ENCODE measurements around the gene FAM107B.

DNA sequence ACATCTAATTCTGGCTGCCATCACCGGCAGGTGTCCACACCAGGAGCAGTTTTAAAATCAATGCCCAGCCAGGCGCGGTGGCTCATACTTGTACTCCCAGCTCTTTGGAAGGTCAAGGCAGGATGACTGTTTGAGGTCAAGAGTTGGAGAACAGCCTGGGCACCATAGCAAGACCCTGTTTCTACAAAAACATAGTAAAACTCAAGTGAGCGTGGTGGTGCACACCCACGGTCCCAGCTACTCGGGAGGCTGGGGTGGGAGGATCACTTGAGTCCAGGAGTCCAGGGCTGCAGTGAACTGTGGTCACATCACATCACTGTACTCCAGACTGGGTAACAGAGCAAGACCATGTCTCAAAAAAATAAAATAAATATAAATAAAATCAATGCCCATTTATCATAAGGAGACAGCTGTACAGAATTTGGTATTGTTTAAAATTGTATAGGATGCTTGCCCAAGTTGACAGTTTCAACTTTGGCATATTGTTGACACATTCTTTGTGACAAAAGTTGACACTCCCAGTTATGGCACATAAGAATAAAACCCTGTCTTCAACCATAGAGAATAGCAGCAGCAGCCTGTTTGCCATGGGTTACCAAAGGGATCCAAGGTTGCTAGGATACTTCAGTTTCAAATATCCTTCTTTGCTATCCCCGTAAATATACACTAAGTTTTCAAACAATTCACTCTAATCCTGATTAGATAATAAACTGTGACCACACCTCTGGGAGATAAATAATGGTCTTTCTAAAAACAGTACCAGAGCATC lies 193.0 kb downstream of the FAM107B start:
- TF ChIP-seq POLR2A (IDR thresholded peaks at IDR 0.05) = no peak
- TF ChIP-seq, protein P1, sequence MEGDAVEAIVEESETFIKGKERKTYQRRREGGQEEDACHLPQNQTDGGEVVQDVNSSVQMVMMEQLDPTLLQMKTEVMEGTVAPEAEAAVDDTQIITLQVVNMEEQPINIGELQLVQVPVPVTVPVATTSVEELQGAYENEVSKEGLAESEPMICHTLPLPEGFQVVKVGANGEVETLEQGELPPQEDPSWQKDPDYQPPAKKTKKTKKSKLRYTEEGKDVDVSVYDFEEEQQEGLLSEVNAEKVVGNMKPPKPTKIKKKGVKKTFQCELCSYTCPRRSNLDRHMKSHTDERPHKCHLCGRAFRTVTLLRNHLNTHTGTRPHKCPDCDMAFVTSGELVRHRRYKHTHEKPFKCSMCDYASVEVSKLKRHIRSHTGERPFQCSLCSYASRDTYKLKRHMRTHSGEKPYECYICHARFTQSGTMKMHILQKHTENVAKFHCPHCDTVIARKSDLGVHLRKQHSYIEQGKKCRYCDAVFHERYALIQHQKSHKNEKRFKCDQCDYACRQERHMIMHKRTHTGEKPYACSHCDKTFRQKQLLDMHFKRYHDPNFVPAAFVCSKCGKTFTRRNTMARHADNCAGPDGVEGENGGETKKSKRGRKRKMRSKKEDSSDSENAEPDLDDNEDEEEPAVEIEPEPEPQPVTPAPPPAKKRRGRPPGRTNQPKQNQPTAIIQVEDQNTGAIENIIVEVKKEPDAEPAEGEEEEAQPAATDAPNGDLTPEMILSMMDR (IDR thresholded peaks at IDR 0.05) = no peak

All from gastroesophageal sphincter (tissue), 3 donors.